NCI-H1436 treated with DMSO at 0.1 percent for 48 hours (cell line): ENCODE results near the gene MYCL.
"Not testable (repeated sequence)": the region's sequence is repeated elsewhere in the genome, so short reads cannot be mapped to it uniquely, and the experiment has no call there.

Experiments
- DNase-seq: peaks from one replicate; lab custom pipeline; 2025; lab: John Stamatoyannopoulos, UW

Gene MYCL

GRCh38 chr1:39917825-39918224 lies 16.1 kb upstream of the MYCL start:
- no peak for DNase-seq

DNA sequence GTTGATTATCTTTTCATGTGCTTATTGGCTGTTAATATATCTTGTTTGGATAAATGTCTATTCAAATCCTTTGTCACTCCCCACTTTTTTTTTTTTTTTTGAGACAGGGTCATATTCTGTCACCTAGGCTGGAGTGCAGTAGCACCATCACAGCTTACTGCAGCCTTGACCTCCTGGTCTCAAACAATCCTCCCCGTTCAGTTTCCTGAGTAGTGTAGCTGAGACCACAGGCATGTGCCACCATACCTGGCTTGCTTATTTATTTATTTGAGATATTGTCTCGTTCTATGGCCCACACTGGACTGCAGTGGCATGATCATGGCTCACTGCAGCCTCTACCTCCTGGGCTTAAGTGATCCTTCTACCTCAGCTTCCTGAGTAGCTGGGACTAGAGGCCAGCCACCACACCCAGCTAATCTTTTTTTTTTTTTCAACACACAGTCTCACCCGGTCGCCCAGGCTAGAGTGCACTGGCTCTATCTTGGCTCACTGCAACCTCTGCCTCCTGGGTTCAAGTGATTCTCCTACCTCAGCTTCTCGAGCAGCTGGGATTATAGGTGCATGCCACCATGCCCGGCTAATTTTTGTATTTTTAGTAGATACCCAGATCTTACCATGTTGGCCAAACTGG lies 13.9 kb upstream of the MYCL start:
- DNase-seq, result no peak

DNA sequence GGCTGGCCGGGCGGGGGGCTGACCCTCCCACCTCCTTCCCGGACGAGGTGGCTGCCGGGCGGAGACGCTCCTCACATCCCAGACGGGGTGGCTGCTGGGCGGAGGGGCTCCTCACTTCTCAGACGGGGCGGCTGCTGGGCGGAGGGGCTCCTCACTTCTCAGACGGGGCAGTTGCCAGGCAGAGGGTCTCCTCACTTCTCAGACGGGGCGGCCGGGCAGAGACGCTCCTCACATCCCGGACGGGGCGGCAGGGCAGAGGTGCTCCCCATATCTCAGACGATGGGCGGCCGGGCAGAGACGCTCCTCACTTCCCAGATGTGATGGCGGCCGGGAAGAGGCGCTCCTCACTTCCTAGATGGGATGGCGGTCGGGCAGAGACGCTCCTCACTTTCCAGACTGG lies 11.4 kb upstream of the MYCL start:
- not testable (repeated sequence) for DNase-seq

GRCh38 chr1:39910263-39910662 lies 8.5 kb upstream of the MYCL start:
- no peak for DNase-seq

DNA sequence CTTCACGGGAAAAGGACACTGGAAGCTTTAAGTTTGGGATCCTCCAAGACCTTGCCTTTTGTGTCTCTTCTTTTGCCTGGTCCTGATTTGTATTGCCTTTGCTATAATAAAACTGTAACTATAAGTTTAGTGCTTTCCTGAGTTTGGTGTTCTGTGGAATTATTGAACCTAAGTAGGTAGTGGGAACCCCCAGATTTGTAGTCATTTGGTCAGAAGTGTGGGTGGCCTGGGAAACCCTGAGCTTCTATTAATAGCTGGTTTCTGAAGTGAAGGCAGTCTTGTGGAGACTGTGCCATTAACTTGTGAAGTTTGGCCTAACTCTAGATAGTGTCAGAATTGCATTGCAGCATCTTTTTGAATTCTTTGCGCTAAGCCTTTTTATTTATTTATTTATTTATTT lies 6.8 kb upstream of the MYCL start:
- DNase-seq, result no peak

- no peak for DNase-seq
These were observed 6.1 kb upstream of the MYCL start for GRCh38 chr1:39907528-39908453.

DNA sequence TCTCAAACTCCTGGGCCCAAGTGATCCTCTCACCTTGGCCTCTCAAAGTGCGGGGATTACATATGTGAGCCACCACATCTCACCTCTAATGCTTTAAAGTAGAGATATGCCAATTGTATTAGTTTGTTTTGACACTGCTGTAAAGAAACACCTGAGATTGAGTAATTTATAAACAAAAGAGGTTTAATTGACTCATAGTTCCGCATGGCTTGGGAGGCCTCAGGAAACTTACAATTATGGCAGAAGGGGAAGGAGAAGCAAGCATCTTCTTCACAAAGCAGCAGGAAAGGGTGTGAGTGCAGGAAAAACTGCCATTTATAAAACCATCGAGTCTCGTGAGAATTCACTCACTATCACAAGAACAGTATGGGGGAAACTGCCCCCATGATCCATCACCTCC lies 3.5 kb upstream of the MYCL start:
- DNase-seq, result no peak

DNA sequence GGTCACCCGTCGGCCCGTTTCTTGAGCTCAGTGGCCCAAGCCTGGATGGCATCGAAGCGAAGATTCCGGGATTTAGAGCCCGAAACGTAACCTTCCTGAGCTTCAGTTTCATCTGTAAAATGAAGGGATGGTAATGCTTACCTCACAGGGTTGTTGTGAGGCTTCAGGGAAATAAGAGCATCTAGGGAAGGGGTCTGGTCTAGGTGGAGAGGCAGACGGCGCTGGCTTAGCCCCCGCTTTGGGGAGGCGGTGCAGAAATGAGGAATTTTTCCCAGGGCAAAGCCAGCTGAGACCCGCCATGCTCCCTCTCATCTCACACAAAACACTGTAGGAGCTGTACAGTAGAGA lies 717 bp upstream of the MYCL start:
- no peak for DNase-seq

DNA sequence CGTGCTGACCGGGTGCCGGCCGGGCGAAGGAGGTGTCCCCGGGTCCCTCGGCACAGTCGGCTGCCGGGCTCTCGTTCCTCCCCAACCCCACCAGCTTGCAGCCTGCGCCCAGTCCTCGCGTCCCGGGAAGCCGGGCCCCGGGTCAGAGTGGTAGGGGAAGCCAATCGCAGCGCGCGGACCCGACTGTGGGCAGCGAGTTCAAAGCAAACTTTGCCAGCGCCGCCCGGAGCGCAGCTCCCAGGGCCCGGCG lies 328 bp downstream of the MYCL start:
- DNase-seq, result no peak

DNA sequence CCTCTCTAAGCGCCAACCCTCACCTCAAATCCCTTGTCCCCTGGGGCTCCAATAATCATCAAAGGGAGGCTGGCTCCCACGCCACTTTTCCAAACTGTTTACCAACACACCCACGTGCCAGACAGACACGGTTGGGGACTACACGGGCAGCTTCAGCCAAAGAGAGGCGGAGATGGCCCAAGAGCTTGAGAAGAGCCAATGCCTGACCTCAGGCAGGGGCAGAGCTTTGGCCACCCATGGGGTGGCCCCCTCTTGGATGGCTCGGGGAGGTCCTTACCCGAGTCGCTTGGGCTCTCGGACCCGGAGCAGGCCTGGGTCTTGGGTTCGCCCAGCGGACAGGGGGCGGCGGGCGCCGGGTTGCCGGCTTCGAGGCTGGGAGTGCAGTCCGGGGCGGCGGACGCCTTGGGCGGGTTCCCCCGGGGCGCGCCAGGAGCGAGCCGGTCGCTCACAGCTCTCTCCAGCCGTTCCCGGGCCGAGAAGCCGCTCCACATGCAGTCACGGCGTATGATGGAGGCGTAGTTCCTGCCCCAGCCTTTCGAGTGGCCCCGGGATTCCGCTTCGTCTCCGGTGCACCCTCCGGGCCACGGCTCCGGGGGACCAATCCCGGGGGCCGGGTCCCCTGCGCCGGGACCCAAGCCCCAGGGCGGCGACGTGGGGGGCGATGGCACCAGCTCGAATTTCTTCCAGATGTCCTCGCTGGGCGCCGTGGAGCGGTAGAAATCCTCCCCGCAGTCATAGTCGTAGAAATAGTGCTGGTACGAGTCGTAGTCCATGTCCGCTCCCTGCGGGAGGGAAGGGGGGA lies 854 bp downstream of the MYCL start:
- no peak for DNase-seq

DNA sequence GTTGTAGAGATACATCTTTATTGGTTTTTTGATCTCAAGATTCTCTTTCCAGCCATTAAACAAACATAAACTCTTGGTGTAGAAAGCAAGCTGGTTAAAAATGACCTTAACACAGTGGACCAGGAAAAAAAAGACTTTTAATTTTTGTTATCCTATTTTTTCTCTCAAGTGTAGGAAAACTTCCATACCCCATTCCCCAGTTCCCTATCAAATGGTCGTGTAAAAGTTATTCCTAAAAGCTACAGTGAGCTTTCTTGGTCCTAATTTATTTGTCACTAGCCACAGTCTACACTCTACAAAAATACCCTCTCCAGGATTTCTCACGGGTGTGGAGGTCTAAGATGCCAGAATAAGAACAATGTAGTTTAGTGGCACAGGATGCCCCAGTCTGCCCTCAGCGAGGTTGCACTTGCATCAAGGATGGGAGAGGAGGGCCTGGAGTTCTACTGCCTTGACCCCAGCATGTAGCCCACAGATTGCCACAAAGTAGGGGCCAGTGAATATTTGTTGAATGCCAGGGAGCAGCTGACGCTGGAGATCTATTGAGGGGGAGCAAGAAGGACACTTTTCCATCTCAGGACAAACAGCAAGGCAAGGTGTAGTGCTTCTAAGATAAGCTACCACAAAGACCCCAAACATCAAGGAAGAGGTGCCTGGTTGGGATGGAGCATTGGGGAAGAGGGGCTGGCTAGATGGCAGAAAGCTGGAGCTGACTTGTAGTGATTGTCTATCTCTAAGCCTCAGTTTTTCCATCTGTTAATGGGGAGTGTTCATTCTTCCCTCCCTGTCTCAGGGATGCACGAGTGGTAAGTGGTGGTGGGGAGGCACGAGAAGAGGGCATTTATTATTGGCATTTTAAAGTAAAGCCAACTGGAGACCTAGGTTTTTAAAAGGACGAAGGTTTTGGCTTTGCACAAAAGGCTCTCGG lies 1.8 kb downstream of the MYCL start:
- DNase-seq, result no peak

- DNase-seq, result peak; percentile 54
These were observed 2.8 kb downstream of the MYCL start for GRCh38 chr1:39898648-39899603.

- DNase-seq, result no peak
These were observed 3.5 kb downstream of the MYCL start for GRCh38 chr1:39898191-39898590.

DNA sequence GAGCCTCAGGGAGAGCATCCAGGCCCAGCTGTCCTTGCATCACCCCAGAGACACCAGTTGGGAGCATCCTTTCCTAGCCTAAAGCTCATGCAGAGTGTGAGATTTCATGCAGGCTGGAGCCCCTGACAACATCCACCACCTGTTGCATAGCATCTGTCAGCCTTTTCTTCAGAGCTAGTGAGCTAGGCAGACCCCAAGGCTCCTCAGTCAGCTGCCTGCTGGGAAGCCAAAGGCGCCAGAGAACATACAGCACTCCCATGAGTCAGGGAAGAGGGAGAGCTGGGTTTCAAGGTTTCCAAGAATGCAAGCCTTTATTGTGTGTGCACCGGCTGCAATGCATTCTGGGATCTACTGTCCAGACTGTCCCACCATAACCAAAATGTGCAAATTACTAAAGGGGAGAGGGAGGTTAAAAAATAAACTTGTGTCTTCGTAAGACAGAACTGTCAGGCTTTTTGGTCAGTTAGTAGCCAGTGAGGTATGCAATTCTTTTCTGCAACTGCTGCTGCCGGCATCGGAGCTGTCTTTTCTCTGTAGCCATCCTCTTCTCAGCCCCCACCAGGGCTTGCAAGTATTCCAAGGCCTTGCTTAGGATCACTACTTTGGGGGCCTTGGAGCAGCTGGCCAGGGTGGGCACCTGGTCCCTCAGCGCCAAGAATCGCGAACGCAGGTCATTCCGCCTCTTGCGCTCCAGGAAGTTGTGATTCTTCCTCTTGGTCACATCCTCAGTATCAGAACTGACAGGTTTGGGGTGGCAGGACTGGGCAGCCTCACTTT lies 4.6 kb downstream of the MYCL start:
- no peak for DNase-seq

GRCh38 chr1:39895731-39896480 lies 5.8 kb downstream of the MYCL start:
- DNase-seq, result no peak

DNA sequence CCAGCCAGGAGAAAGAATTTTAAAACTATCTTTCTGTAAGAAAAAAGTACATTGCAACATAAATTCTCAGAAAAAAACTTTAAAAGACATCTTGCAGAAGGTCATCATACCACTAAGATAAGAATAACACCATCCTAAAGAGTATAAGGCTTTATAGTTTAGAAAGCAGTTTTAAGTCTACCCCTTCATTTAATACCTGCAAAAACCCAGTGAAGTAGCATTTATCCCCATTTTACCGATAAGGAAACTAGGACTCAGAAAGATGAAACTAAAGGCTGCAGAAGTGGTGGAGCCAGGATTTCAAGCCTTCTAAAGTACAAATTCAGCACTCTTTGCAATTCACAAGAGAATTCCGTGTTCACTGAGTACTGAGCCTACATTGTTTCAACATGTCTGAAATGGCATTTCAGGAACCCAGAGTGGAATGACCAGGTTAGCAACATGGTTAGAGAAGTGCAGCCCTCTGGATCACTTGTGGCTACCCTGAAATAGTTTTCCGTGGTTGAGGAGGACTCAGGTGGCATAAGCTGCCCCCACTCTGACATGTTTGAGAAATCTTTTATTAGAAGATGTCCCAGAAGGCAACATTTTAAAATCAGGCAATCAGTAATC lies 6.7 kb downstream of the MYCL start:
- DNase-seq, result no peak

DNA sequence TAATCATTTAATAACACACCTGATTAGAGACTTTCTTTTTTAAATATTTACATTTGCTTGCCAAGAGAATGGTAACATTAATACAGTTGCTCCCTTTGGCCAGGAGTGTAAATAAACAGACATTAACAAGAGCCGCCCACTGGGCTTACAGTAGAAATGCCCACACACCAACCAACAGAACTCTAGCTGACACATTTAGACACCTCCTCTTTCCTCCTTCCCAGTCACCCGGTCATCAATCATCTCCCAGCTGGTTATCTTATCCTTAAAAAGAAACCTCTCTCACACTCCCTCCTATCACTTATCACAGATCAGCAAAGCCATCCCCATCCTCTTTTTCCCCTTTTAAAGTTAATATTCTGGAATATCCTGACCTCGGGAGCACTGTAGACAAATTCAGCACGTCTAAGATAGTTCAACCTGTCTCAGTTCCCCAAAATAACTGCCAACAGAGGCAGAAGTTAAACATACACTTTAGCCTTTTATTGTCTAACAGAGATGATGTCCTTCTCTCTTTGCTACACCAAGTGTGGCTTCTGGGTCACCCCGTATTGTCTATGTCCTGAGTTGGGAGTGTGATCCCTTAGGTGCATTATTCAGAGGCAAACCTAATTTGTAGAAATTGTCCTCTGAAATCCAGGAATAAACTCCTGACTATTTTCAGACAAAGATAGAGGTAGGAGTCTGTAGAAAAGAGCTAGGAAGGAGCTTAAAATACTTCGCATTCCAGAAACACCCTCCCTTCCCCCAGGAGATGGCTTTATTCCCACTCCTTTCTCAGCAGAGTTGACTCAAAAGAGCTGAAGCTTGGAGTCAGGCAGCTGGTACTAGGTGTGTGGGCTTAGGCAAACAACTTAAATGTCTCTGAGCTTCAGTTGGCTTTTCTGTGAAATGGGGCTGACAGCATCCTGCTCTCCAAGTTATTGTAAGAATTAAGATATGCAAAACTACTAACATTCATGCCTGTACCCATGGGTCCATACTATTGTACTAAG lies 8.8 kb downstream of the MYCL start:
- no peak for DNase-seq

DNA sequence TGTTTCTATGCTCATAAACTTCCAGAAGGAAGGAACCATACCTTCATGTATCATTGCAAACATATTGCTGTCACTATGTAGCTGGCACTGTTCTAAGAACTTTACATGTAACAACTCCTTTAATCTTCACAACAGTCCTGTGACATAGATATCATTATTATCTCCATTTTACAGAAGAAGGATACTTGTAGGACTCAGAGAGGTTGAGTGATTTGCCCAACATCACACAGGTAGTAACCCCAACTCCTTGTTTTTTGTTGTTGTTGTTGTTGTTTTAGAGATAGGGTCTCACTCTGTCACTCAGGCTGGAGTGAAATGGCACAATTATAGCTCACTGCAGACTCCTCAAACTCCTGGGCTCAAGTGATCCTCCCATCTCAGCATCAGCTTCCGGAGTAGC lies 10.8 kb downstream of the MYCL start:
- no peak for DNase-seq
